Activated CD4-positive, alpha-beta T cell treated with anti-CD3 and anti-CD28 coated beads, Interleukin-2, amount 10 ng/mL, durations not matched to agents 24 days and 14 days (primary cell): Measurements from ENCODE around the gene PTRH2. TPM values are rescaled to one million over a fixed set of nuclear protein-coding genes. Genes with fewer than 3 reads are reported as not detected.
A peak's percentile ranks its signal among the peaks of the same experiment; 100 is the strongest.

Experiments used
- DNase-seq: peaks from one replicate; pipeline ENCODE4 v3.0.0; 2022
- H3K27ac Mint-ChIP-seq: one replicate; pipeline ENCODE4 v1.8.0; 2022; ENCODE audit warnings: mild to moderate bottlenecking, mixed read lengths
- H3K27me3 Mint-ChIP-seq: one replicate; pipeline ENCODE4 v1.8.0; 2022; ENCODE audit warnings: mixed read lengths
- H3K36me3 Mint-ChIP-seq: one replicate; pipeline ENCODE4 v1.8.0; 2022; ENCODE audit warnings: low read depth, mild to moderate bottlenecking, mixed read lengths
- H3K4me1 Mint-ChIP-seq: one replicate; pipeline ENCODE4 v1.8.0; 2021; ENCODE audit warnings: mixed read lengths
- H3K4me3 Mint-ChIP-seq: one replicate; pipeline ENCODE4 v1.8.0; 2022; ENCODE audit warnings: mild to moderate bottlenecking, moderate library complexity, mixed read lengths
- H3K9me3 Mint-ChIP-seq: one replicate; pipeline ENCODE4 v1.8.0; 2021; ENCODE audit warnings: mixed read lengths
- intact Hi-C: fragments of 100-400 bp; cut with micrococcal nuclease; formaldehyde crosslinking; loops from one replicate; pipeline ENCODE4 v1.15.1; 2023
- total RNA-seq: library from RNA; stranded (reverse); gene quantifications from 2 replicates; pipeline ENCODE4 v1.2.3, GENCODE V29; 2022

The PTRH2 gene
- total RNA-seq, 1 donor from 2014 or later, result 49.0 TPM

DNA sequence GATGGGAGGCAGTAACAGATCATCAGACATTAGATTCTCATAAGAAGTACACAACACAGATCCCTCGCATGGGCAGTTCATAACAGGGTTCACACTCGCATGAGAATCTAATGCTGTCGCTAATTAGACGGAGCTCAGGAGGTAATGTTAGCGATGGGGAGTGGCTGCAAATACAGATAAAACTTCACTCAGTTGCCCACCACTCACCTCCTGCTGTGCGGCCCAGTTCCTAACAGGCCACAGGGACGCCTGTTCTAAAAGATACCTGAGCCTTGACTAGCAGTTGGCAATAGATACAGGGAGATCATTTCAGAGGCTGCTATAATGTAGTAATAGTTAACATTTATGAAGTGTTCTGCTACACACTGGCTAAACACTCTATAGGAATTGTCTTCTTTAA is 4.9 kb downstream of the PTRH2 start:
- DNase-seq, result no peak
- peaks cover 59% of the 10 kb centered on the region for H3K4me1 Mint-ChIP-seq
- intact Hi-C loops, result no loop called here
- H3K36me3 Mint-ChIP-seq, result peaks cover 63% of the 10 kb centered on the region
- no peak overlapping the region for H3K27ac Mint-ChIP-seq
- H3K4me3 Mint-ChIP-seq, result no peak overlapping the region
- H3K9me3 Mint-ChIP-seq, result no peaks in the 10 kb centered on the region
- no peaks in the 10 kb centered on the region for H3K27me3 Mint-ChIP-seq

DNA sequence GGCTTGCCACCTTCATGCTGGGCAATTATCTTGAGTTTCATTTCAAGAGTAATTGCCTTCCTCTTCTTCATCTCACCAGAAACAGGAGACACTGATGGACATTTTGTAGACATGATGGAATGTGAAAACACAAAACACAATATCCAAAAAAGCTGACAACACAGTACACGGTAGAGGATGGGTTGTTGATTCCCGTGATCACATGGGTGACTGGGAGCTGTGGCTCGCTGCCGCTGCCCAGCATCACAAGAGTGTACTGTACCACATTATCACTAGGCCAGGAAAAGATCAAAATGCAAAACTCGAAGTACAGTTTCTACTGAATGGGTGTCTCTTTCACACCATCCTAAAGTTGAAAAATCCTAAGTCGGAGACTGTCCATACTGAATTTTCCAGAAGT is 7.4 kb downstream of the PTRH2 start:
- Mint-ChIP-seq H3K36me3 (peaks cover 60% of the 10 kb centered on the region), H3K27me3 (no peaks in the 10 kb centered on the region), H3K9me3 (no peaks in the 10 kb centered on the region), H3K4me1 (peaks cover 52% of the 10 kb centered on the region), H3K27ac (peak overlapping the region; percentile 48), H3K4me3 (no peak overlapping the region)
- intact Hi-C loops, result no loop called here
- DNase-seq, result no peak

DNA sequence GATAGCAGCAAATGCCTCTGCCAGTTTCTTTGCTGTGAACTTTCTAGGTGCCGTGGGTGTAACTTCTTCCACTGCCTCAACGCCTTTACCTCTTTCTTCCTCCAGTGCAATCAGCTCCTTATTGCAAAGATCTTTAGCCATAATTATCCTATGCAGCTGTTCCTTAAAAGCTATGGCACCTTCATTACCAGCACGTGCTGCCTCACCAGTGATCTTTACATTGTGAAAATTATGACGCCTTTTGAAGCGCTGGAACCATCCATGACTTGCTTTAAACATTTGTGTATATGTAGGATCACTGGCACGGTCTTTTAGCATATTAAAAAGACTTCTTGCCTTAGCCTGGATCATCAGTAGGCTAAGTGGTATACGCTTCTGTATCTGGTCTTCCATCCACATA is 8.0 kb downstream of the PTRH2 start:
- Mint-ChIP-seq H3K4me1 (peaks cover 48% of the 10 kb centered on the region), H3K4me3 (no peak overlapping the region), H3K27ac (no peak overlapping the region), H3K9me3 (no peaks in the 10 kb centered on the region), H3K36me3 (peaks cover 62% of the 10 kb centered on the region), H3K27me3 (no peaks in the 10 kb centered on the region)
- no peak for DNase-seq
- intact Hi-C loops, result no loop called here

DNA sequence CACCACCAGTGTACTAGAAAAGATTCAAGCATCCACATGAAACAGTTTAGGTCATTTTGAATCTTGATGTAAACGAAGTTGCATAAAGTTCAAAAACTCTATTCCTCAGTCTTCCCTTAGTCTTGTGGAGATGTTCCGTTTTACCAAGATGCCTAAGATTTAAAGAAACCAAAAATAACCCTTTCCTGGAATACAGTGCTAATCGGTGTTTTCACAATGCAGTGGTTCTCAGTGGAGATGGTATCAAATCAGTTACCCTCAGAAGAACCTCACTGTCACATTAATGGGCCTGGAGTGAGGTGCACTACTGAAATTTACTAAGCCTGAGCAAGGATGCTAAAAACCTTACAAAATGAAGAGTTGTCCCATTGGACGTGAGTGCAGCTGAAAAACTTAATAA is 9.1 kb downstream of the PTRH2 start:
- peak overlapping the region; percentile 59 for H3K27ac Mint-ChIP-seq
- no peak overlapping the region for H3K4me3 Mint-ChIP-seq

DNA sequence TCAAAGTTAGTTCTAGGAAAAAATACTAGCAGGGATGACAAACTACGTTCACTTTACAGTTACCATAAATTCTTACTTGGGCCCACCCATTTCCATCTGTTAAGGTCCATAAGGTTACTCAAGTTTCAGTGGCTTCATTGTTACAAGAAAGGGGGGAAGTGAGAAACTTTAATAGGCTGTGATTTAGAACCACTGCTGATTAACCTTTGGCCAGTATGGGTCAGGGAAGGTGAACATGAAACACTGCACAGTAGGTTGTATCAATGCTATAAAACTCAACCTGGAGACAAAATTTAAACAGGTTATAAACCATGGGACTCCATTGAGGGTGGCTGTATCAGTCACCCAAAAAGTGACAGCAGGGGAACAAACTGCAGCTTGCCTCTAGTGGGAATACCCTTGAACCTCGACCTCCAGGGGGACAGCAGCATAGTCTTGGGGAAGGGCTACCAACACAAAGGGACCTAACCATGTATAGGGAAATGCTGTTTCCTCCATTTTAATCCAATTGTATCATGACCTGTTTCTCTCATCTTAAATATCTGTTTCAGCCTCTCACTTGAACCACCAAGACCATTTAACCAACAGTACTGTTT is 10.4 kb downstream of the PTRH2 start:
- Mint-ChIP-seq H3K9me3 (no peaks in the 10 kb centered on the region), H3K27ac (no peak overlapping the region), H3K36me3 (peaks cover 72% of the 10 kb centered on the region), H3K4me1 (peaks cover 36% of the 10 kb centered on the region), H3K4me3 (no peak overlapping the region), H3K27me3 (no peaks in the 10 kb centered on the region)
- intact Hi-C loops, result no loop called here
- DNase-seq, result no peak

More for the DNA sequence above, 9.1 kb downstream of the PTRH2 start:
- Mint-ChIP-seq H3K27me3 (no peaks in the 10 kb centered on the region), H3K36me3 (peaks cover 69% of the 10 kb centered on the region), H3K9me3 (no peaks in the 10 kb centered on the region), H3K4me1 (peaks cover 44% of the 10 kb centered on the region)
- no peak for DNase-seq
- intact Hi-C loops, result no loop called here

DNA sequence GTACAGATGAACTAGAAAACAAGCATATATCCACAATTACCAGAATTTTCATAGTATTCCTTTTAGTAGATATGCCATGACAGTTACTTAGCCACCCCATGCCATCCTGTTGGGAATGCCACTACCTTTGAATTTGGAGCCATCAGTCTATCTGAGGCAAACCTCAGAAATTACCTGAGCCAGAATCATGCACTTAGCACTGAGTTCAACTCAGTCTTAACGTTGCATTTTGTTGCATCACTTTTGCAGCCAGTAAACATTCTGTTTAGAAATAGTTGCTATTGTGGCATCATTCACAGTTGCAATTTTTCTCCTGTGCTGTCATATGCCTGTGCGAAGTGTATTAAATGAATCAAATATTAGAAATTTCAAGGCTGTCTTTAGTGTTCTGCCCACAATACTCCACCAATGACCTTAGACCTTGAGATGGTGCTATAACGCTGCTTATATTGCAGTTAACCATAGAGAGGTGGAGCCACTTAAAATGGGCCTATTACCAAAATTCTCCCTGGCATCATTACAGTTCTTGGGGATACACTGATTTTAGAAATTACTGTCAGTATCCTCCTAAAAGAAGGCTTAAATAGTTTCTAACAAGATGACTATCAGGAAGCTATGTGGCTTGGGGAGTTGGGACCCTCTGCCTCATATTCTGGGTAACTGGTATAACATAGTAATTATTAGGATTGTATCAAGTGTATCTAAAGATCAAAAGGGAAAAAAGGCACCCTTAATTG is 11.1 kb downstream of the PTRH2 start:
- Mint-ChIP-seq H3K36me3 (peaks cover 76% of the 10 kb centered on the region), H3K27ac (no peak overlapping the region), H3K27me3 (no peaks in the 10 kb centered on the region), H3K9me3 (no peaks in the 10 kb centered on the region), H3K4me1 (peaks cover 34% of the 10 kb centered on the region), H3K4me3 (no peak overlapping the region)
- no peak for DNase-seq
- intact Hi-C loops, result no loop called here

DNA sequence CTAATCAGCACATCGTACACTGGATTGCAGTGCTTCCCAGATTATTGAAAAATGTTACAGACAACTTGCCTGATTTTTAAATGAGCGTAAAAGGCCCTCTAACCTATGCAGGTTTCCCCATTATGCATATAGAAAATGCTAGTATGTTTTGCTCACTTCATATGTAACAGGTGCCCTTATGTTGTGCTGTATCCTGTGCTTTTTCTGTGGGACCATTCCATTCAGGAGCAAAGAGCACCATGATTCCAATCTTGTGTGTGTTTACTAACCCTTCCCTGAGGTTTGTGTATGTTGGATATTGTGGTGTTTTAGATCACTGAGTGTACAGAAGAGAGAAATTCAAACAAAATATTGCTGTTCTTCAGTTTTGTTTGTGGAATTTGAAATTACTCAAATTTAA is 12.9 kb downstream of the PTRH2 start:
- intact Hi-C loops, result no loop called here
- Mint-ChIP-seq H3K27me3 (no peaks in the 10 kb centered on the region), H3K36me3 (peaks cover 80% of the 10 kb centered on the region), H3K4me3 (no peak overlapping the region), H3K4me1 (peaks cover 21% of the 10 kb centered on the region), H3K27ac (no peak overlapping the region), H3K9me3 (no peaks in the 10 kb centered on the region)
- DNase-seq, result no peak

DNA sequence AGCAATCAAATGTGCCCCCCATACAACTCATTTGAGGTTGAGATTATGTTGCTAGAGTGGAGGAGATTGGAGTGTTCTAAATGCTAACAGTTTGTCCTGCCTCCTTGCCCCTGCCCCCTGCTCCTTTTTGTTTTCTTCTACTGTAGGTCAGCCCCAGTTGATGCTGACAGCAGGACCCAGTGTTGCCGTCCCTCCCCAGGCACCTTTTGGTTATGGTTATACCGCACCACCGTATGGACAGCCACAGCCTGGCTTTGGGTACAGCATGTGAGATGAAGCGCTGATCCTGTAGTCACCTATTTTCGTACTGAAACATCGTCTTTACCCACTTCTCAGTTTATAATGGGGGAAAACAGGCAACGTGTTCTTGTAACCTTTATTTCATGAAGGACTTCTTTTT is 13.6 kb downstream of the PTRH2 start:
- intact Hi-C loops, result no loop called here
- H3K9me3 Mint-ChIP-seq, result no peaks in the 10 kb centered on the region
- H3K36me3 Mint-ChIP-seq, result peaks cover 76% of the 10 kb centered on the region

DNA sequence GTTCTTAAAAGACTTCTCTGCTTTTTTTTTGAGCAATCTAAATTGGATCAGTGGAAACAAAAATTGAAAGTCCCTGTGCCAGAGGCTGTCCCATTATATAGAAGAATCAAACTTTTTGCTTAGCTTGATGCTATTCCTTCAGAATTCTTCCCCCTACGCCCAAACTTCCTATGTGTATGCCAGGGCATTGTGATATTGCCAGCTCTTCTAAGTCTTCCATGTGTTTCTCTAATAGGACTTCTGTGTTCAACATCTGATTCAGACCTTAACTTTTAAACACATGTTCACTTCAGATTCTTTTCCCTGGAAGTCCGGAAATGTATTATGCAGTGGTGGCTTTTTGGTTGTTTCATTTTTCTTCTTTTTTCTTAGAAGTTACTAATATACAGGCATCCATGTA is 18.7 kb downstream of the PTRH2 start:
- Mint-ChIP-seq H3K9me3 (no peaks in the 10 kb centered on the region), H3K4me3 (no peak overlapping the region)
- intact Hi-C loops, result no loop called here

More for the DNA sequence above, 13.6 kb downstream of the PTRH2 start:
- no peak overlapping the region for H3K27ac Mint-ChIP-seq
- H3K4me1 Mint-ChIP-seq, result peaks cover 17% of the 10 kb centered on the region
- DNase-seq, result no peak
- H3K4me3 Mint-ChIP-seq, result no peak overlapping the region
- no peaks in the 10 kb centered on the region for H3K27me3 Mint-ChIP-seq

DNA sequence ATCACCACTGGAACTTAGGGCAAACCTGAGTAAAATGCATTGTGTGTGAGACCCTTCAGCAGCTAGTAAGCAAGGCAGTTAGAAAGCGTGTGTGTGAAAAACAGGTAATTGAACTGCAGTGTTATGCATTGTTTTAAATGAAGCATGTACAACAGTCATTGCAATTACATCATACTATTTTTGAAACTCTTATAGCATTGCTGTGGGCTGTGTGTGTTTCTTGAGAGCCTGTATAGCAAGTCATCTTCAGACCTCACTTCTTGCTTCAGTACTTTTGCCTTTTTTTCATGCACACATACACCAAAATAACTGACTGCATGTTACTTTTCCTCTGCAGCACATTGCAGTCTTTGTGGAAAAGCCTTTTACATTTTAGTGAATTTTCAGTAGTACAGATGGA is 19.2 kb downstream of the PTRH2 start:
- intact Hi-C loops, result no loop called here
- H3K36me3 Mint-ChIP-seq, result peaks cover 66% of the 10 kb centered on the region

More for the DNA sequence above, 18.7 kb downstream of the PTRH2 start:
- no peak for DNase-seq
- H3K27me3 Mint-ChIP-seq, result no peaks in the 10 kb centered on the region
- H3K4me1 Mint-ChIP-seq, result peaks cover 5% of the 10 kb centered on the region
- peaks cover 64% of the 10 kb centered on the region for H3K36me3 Mint-ChIP-seq
- no peak overlapping the region for H3K27ac Mint-ChIP-seq

DNA sequence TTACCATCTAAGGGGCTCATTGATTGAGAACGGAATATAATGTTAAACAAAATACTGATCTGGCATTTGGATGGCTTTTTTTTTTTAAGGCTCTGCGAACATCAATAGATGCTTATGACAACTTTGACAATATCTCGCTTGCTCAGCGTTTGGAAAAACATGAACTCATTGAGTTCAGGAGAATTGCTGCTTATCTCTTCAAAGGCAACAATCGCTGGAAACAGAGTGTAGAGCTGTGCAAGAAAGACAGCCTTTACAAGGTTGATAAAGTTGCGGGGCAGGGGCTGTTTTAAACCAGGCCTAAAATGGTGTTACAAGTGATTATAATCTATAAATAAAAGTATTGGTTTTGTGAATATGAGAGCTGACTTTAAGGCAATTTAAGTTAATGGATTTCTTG is 22.3 kb downstream of the PTRH2 start:
- Mint-ChIP-seq H3K4me1 (peaks cover 5% of the 10 kb centered on the region), H3K9me3 (no peaks in the 10 kb centered on the region), H3K4me3 (no peak overlapping the region), H3K27ac (no peak overlapping the region), H3K36me3 (peaks cover 65% of the 10 kb centered on the region), H3K27me3 (no peaks in the 10 kb centered on the region)
- intact Hi-C loops, result no loop called here
- no peak for DNase-seq

More for the DNA sequence above, 19.2 kb downstream of the PTRH2 start:
- H3K4me3 Mint-ChIP-seq, result no peak overlapping the region
- no peaks in the 10 kb centered on the region for H3K9me3 Mint-ChIP-seq
- no peaks in the 10 kb centered on the region for H3K27me3 Mint-ChIP-seq
- peaks cover 6% of the 10 kb centered on the region for H3K4me1 Mint-ChIP-seq
- H3K27ac Mint-ChIP-seq, result no peak overlapping the region
- DNase-seq, result no peak

DNA sequence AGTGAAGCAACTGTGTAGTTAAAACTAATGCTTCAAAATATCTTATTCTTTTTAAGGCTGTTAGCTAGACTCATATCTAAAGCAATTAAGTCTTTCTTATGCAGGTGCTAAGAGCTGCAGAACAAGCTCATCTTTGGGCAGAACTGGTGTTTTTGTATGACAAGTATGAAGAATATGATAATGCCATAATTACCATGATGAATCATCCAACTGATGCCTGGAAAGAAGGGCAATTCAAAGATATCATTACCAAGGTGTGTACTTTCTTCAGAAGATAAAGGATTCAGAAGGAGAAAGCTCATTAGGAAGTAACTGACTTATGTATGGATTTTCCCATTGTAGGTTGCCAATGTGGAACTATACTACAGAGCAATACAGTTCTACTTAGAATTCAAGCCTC is 23.9 kb downstream of the PTRH2 start:
- Mint-ChIP-seq H3K27me3 (no peaks in the 10 kb centered on the region), H3K36me3 (peaks cover 68% of the 10 kb centered on the region), H3K27ac (no peak overlapping the region), H3K9me3 (no peaks in the 10 kb centered on the region), H3K4me1 (peaks cover 1% of the 10 kb centered on the region), H3K4me3 (no peak overlapping the region)
- intact Hi-C loops, result no loop called here
- DNase-seq, result no peak

DNA sequence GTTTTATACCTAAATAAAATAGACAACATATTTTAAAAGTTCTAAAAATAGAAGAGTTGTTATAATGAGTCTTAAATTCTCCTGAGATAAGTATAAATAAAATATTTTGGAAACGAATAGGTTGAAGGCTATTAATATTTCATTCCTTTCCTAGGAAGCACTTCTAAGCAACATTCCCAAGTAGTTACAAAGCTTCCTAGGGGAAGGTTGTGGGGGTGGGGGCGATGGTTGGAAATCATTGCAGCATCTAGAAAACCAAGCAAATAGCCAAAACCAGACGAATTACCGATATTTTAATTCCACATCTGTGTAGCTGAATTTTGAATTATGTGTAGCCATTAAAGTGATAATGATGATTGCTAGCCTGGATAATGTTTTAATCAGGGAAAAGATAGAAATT is 26.9 kb downstream of the PTRH2 start:
- Mint-ChIP-seq H3K9me3 (no peaks in the 10 kb centered on the region), H3K27me3 (no peaks in the 10 kb centered on the region), H3K27ac (no peak overlapping the region), H3K4me3 (no peak overlapping the region), H3K36me3 (peaks cover 70% of the 10 kb centered on the region), H3K4me1 (peaks cover 1% of the 10 kb centered on the region)
- intact Hi-C loops, result no loop called here
- no peak for DNase-seq

DNA sequence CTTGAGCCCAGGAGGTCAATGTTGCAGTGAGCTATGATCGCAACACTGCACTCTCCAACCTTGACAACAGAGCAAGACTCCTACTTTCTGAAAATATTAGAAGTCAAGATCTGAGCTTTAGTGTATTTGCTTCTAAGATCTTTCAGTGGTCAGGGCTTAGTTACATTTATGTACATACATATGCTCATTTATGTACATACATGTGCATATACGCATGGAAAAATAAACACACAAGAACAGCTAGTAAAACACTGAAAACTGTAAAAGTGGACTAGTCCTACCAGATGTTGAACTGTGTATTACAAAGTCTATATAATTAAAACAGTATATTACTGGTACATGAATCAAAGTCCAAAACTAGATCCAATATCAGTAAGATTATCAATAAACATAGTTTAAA is 28.3 kb downstream of the PTRH2 start:
- Mint-ChIP-seq H3K4me1 (peaks cover 1% of the 10 kb centered on the region), H3K27me3 (no peaks in the 10 kb centered on the region), H3K4me3 (no peak overlapping the region), H3K36me3 (peaks cover 70% of the 10 kb centered on the region), H3K9me3 (no peaks in the 10 kb centered on the region), H3K27ac (no peak overlapping the region)
- DNase-seq, result no peak
- intact Hi-C loops, result no loop called here

DNA sequence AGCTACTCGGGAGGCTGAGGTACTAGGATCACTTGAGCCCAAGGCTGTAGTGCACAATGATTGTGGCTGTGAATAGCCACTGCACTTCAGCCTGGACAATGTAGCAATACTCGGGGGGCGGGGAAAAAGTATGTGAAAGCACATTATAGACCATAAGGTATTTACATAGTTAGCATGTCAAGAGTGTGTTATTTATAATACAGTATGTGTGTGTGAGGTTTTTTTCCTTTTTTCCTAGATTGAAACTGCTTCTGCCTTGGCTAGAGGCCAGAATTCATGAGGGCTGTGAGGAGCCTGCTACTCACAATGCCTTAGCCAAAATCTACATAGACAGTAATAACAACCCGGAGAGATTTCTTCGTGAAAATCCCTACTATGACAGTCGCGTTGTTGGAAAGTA is 30.5 kb downstream of the PTRH2 start:
- no peak overlapping the region for H3K27ac Mint-ChIP-seq
- H3K27me3 Mint-ChIP-seq, result no peaks in the 10 kb centered on the region
- peaks cover 63% of the 10 kb centered on the region for H3K36me3 Mint-ChIP-seq
- no peak overlapping the region for H3K4me3 Mint-ChIP-seq
- H3K9me3 Mint-ChIP-seq, result no peaks in the 10 kb centered on the region
- intact Hi-C loops, result no loop called here
- H3K4me1 Mint-ChIP-seq, result peaks cover 1% of the 10 kb centered on the region
- DNase-seq, result no peak
